B cell (primary cell): Measurements from ENCODE around the gene DLL1. TPM values are rescaled to one million over a fixed set of nuclear protein-coding genes. Genes with fewer than 3 reads are reported as not detected.
A peak's percentile ranks its signal among the peaks of the same experiment; 100 is the strongest.

Experiments used
- ATAC-seq: fragments of 200-7000 bp; cut with Tn5 transposase; one replicate; pipeline ENCODE4 v1.10.0; 2021; ENCODE audit warnings: low read depth, mild to moderate bottlenecking, moderate number of reproducible peaks, moderate library complexity
- CTCF ChIA-PET: fragments of 350-600 bp; sonication (Branson Sonifier 250); formaldehyde crosslinking; loops from one replicate; lab custom pipeline; 2021; ENCODE audit warnings: antibody characterized with exemption, inconsistent platforms; lab: Charles Lee
- POLR2A ChIA-PET: fragments of 350-600 bp; sonication (Branson Sonifier 250); formaldehyde crosslinking; loops from one replicate; lab custom pipeline; 2021; ENCODE audit warnings: antibody characterized with exemption; lab: Charles Lee
- DNase-seq: peaks from one replicate; pipeline ENCODE4 v3.0.0; 2013
- H2AFZ ChIP-seq: 2 replicates; pipeline ENCODE4 v1.6.1; 2012; ENCODE audit warnings: mild to moderate bottlenecking, low read depth, low read length; ENCODE audit not compliant: insufficient read depth, poor library complexity, severe bottlenecking
- H3K27ac ChIP-seq, 2 donors: 1 replicate in 1 of 2; 2 replicates in 1 of 2; pipeline ENCODE4 v1.5.1; 2012 to 2013; ENCODE audit warnings: low read length in 2 of 2, mild to moderate bottlenecking in 2 of 2, moderate library complexity in 1 of 2
- H3K27me3 ChIP-seq, 4 experiments: fragments of 200-600 bp in 1 of 4; sonication (generic) in 1 of 4; replicated peaks in 1 of 4; 1 replicate in 2 of 4; 2 replicates in 2 of 4; pipeline versions ENCODE4 v1.6.1 to v1.7.0; 2013 to 2016; ENCODE audit warnings: low read length in 3 of 4, mild to moderate bottlenecking in 2 of 4, mixed read lengths in 1 of 4, moderate library complexity in 1 of 4; ENCODE audit not compliant: insufficient read depth in 4 of 4, control insufficient read depth in 3 of 4; ENCODE audit errors: control extremely low read depth in 1 of 4
- H3K36me3 ChIP-seq, 2 experiments: replicated peaks in 1 of 2; 1 replicate in 1 of 2; 2 replicates in 1 of 2; pipeline versions ENCODE4 v1.6.1 to v1.7.1; 2013; ENCODE audit warnings: low read length in 1 of 2; ENCODE audit not compliant: insufficient read depth in 2 of 2, control insufficient read depth in 1 of 2; ENCODE audit errors: control extremely low read depth in 1 of 2, extremely low read depth in 1 of 2
- H3K4me1 ChIP-seq, 2 donors: fragments of 200-600 bp in 1 of 2; sonication (generic) in 1 of 2; 1 replicate in 1 of 2; 2 replicates in 1 of 2; pipeline versions ENCODE4 v1.5.1 to v1.6.1; 2013 to 2017; ENCODE audit warnings: low read length in 2 of 2; ENCODE audit not compliant: control insufficient read depth in 2 of 2, insufficient read depth in 2 of 2
- H3K4me2 ChIP-seq: replicated peaks from 2 replicates; pipeline ENCODE3; 2012; ENCODE audit warnings: mild to moderate bottlenecking, low read depth, low read length; ENCODE audit not compliant: poor library complexity, severe bottlenecking
- H3K4me3 ChIP-seq, 5 experiments: fragments of 200-600 bp in 1 of 5; sonication (generic) in 1 of 5; 1 replicate in 3 of 5; 2 replicates in 2 of 5; pipeline versions ENCODE4 v1.5.1 to v1.7.0; 2011 to 2016; ENCODE audit warnings: low read length in 4 of 5, mild to moderate bottlenecking in 4 of 5, low read depth in 2 of 5, control low read depth in 1 of 5, moderate library complexity in 1 of 5; ENCODE audit not compliant: insufficient read depth in 1 of 5; ENCODE audit errors: control extremely low read depth in 1 of 5, extremely low read depth in 1 of 5
- H3K79me2 ChIP-seq: fragments of 200-600 bp; sonication (generic); one replicate; pipeline ENCODE4 v1.6.0; 2016; ENCODE audit warnings: low read length; ENCODE audit not compliant: control insufficient read depth, insufficient read depth
- H3K9ac ChIP-seq: fragments of 200-600 bp; sonication (generic); 2 replicates; pipeline ENCODE4 v1.6.1; 2017; ENCODE audit warnings: mild to moderate bottlenecking, low read length, moderate library complexity
- H3K9me3 ChIP-seq, 3 donors: one replicate each; pipeline versions ENCODE4 v1.6.1 to v1.7.1; 2013; ENCODE audit warnings: low read length in 2 of 3; ENCODE audit not compliant: control insufficient read depth in 2 of 3, insufficient read depth in 1 of 3; ENCODE audit errors: control extremely low read depth in 1 of 3
- H4K20me1 ChIP-seq: 2 replicates; pipeline ENCODE4 v1.6.0; 2012; ENCODE audit warnings: mild to moderate bottlenecking, low read length; ENCODE audit not compliant: insufficient read depth, control insufficient read depth, poor library complexity, severe bottlenecking
- H3K27ac Mint-ChIP-seq: one replicate; pipeline ENCODE4 v1.8.0; 2021; ENCODE audit warnings: mixed read lengths
- H3K27me3 Mint-ChIP-seq: one replicate; pipeline ENCODE4 v1.8.0; 2021; ENCODE audit warnings: mixed read lengths
- H3K4me1 Mint-ChIP-seq: one replicate; pipeline ENCODE4 v1.8.0; 2021; ENCODE audit warnings: mixed read lengths
- H3K4me3 Mint-ChIP-seq: one replicate; pipeline ENCODE4 v1.8.0; 2021; ENCODE audit warnings: mixed read lengths
- H3K9me3 Mint-ChIP-seq: one replicate; pipeline ENCODE4 v1.8.0; 2022; ENCODE audit warnings: mixed read lengths; ENCODE audit not compliant: insufficient read depth
- CTCF ChIP-seq: fragments of 200-600 bp; IDR thresholded peaks from one replicate; pipeline ENCODE4 v1.8.0; 2022; ENCODE audit warnings: antibody characterized with exemption, mild to moderate bottlenecking
- EZH2 ChIP-seq: IDR thresholded peaks from 2 replicates; pipeline ENCODE4 v1.6.1; 2012; ENCODE audit warnings: borderline replicate concordance, low read depth, mild to moderate bottlenecking, moderate library complexity, low read length; ENCODE audit not compliant: insufficient read depth, poor library complexity, severe bottlenecking
- WGBS: methylation state at CpG from one replicate; pipeline ENCODE4 v1.1.5; 2013; ENCODE audit warnings: missing lambda C conversion rate; ENCODE audit not compliant: insufficient coverage; 5-methylcytosine and 5-hydroxymethylcytosine counted together
- intact Hi-C: fragments of 100-400 bp; cut with micrococcal nuclease; formaldehyde crosslinking; loops from one replicate; pipeline ENCODE4 v1.10.0; 2022
- polyA plus RNA-seq: library from polyadenylated mRNA; depleted of rRNA; stranded (reverse); fragments of >200 nt; gene quantifications from 2 replicates; pipeline ENCODE4 v1.2.3, GENCODE V29; 2012
- total RNA-seq, 2 donors: library from RNA; stranded (reverse); fragments of 120-200 nt in 1 of 2; gene quantifications; 1 replicate in 1 of 2; 2 replicates in 1 of 2; pipeline versions ENCODE4 v1.2.3 to v1.2.4, GENCODE V29; 2013 to 2022

DLL1 gene
- total and polyA plus RNA-seq, 2 donors (not counting 1 experiment from before 2014, with no cell fraction given): 1.6 to 6.8 TPM

GRCh38 chr6:170292407-170293158, 1.7 kb upstream of the DLL1 start:
- Histone ChIP-seq H3K4me2 (peak overlapping the region; percentile 98), H3K79me2 (no peaks in the 10 kb centered on the region), H3K27ac (no peak overlapping the region), H3K9me3 (peaks cover 0 to 17% (median 0%) of the 10 kb centered on the region in 3 donors), H2AFZ (peak overlapping the region; percentile 72), H4K20me1 (peaks cover 5% of the 10 kb centered on the region), H3K4me1 (peaks cover 62 to 78% of the 10 kb centered on the region in 2 donors), H3K27me3 (peaks cover 0 to 81% (median 48%) of the 10 kb centered on the region in 4 experiments), H3K36me3 (no peaks in the 10 kb centered on the region), H3K9ac (peak overlapping the region; percentile 58), H3K4me3 (peak overlapping the region in 1 of 5 experiments; percentile 69)
- 7% methylated on average over 10 of the region's 13 CpGs for WGBS
- peaks cover 52% of the 10 kb centered on the region for H3K4me1 Mint-ChIP-seq
- peak overlapping the region; percentile 94 for H3K4me3 Mint-ChIP-seq
- intact Hi-C loops: loop anchor here (2.0 to 10.0 kb wide), 4 partner anchors 340 to 568 kb away; partner anchors contain the start of gene PHF10
- ATAC-seq (no peak), DNase-seq (peak; percentile 44)
- peaks cover 51% of the 10 kb centered on the region for H3K27me3 Mint-ChIP-seq
- CTCF ChIA-PET: interaction anchor here (0.6 to 2.1 kb wide), 10 partner anchors 12 to 503 kb away, joined by 3 to 14 read pairs (median 3); no protein-coding TSS in a partner anchor
- peak overlapping the region; percentile 37 for H3K27ac Mint-ChIP-seq
- no peaks in the 10 kb centered on the region for H3K9me3 Mint-ChIP-seq
- POLR2A ChIA-PET: no interaction called here
- TF ChIP-seq CTCF (no peak), EZH2 (no peak)

GRCh38 chr6:170292111-170292406, 1.2 kb upstream of the DLL1 start:
- DNase-seq (no peak), ATAC-seq (no peak)
- Histone ChIP-seq H3K79me2 (no peaks in the 10 kb centered on the region), H3K4me2 (peak overlapping the region; percentile 98), H3K9ac (peak overlapping the region; percentile 58), H3K27me3 (peaks cover 0 to 81% (median 50%) of the 10 kb centered on the region in 4 experiments), H3K4me3 (peak overlapping the region in 4 of 5 experiments; percentile 40 to 77 (median 68)), H3K36me3 (no peaks in the 10 kb centered on the region), H4K20me1 (peaks cover 3% of the 10 kb centered on the region), H3K27ac (no peak overlapping the region), H2AFZ (peak overlapping the region; percentile 72), H3K9me3 (peaks cover 0 to 19% (median 0%) of the 10 kb centered on the region in 3 donors), H3K4me1 (peaks cover 58 to 74% of the 10 kb centered on the region in 2 donors)
- intact Hi-C loops: loop anchor here (2.0 to 10.0 kb wide), 4 partner anchors 340 to 567 kb away; partner anchors contain the start of gene PHF10
- Mint-ChIP-seq H3K27ac (peak overlapping the region; percentile 73), H3K27me3 (peaks cover 45% of the 10 kb centered on the region), H3K4me1 (peaks cover 49% of the 10 kb centered on the region), H3K9me3 (no peaks in the 10 kb centered on the region), H3K4me3 (peak overlapping the region; percentile 94)
- no CpG with 5 or more reads among the region's 11 CpGs for WGBS
- ChIA-PET POLR2A (no interaction called here), CTCF (interaction anchor here (0.9 to 2.1 kb wide), 8 partner anchors 17 to 501 kb away, joined by 3 to 14 read pairs (median 3); no protein-coding TSS in a partner anchor)
- no peak for TF ChIP-seq EZH2
- TF ChIP-seq CTCF: no peak
